Effector CD8-positive, alpha-beta T cell (primary cell): ENCODE data around the gene SLC35F6.

Source experiments
- DNase-seq: peaks from one replicate; lab custom pipeline; 2025; lab: John Stamatoyannopoulos, UW
- total RNA-seq, 4 experiments: gene quantifications; one replicate each; lab custom pipeline; 2026; lab: John Stamatoyannopoulos, UW

Gene SLC35F6, protein sequence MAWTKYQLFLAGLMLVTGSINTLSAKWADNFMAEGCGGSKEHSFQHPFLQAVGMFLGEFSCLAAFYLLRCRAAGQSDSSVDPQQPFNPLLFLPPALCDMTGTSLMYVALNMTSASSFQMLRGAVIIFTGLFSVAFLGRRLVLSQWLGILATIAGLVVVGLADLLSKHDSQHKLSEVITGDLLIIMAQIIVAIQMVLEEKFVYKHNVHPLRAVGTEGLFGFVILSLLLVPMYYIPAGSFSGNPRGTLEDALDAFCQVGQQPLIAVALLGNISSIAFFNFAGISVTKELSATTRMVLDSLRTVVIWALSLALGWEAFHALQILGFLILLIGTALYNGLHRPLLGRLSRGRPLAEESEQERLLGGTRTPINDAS
- 22.8 to 42.2 (median 32.2) reads per million in 4 experiments for total RNA-seq

DNA sequence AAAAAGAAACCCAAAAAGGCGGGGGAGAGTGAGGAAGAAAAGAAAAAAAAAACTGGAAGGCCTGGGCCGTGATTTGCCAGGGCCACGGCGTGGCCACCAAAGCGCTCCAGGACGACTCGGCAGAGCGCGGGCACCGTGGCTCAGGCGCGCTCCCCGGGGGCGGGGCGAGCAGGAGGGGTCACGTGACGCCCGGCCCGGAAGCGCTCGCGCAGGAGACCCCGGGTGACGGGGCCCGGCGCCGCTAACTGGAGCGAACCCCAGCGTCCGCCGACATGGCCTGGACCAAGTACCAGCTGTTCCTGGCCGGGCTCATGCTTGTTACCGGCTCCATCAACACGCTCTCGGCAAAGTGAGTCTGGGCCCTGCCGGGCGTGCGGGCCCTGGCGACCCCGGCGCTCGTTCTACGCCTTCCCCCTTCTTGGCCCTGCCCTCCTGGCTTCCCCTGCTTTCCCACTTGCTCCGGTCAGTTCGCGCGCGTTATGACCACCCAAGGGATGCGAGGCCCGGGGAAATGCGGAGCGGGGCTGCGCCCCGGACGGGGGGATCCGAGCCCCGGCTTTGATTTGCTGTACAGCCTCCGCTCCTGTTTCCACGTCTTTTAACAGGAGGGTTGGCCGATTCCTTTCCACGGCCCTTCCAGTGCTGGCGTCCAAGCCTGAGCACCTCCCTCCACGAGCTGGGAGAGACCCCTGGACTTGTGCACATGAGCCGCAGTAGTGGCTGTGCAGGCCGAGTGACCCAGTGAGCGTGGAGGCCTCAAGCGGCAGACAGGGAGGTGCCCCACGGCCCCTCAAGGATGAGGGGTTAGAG, at the start of gene SLC35F6:
SLC35F6 (plus strand) TSS at position 207 of the 810 bp plus-strand sequence; CDS start at position 273, 66 bp downstream.
- peak; percentile 75 for DNase-seq

DNA sequence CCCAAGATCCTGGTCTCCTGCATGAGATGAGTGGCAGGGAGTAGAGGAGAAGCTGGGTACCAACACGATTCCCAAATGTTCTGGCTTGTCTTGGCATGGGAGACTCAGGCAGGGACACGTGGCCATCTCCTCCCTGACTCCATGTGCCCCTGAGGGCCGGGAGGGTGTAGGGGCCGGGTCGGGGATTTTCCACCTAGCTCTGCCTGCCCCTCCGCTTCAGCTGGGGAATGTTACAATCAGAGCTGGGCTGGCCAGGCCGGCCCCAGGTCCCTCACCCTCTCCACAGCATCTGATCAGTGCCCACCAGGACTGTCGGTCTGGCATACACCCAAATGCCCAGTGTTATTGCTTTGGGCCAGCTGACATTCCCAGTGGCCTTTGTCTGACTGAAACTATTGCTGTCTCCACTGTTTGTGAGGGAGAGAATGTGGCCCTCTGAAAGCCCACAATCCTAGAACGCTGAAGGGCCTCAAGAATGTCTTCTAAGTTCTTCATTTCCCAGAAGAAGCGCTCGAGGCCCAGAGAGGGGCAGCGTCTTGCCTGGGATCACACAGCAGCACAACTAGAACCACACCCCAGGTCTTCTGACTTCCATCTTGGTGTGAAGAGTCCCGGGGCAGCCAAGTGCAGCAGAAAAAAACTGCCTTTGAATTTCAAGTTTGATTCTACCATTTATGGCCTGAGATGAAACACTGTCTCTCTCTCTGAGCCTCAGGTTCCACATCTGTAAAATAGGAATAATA, 48.4 kb upstream of the SLC35F6 start:
- no peak for DNase-seq

DNA sequence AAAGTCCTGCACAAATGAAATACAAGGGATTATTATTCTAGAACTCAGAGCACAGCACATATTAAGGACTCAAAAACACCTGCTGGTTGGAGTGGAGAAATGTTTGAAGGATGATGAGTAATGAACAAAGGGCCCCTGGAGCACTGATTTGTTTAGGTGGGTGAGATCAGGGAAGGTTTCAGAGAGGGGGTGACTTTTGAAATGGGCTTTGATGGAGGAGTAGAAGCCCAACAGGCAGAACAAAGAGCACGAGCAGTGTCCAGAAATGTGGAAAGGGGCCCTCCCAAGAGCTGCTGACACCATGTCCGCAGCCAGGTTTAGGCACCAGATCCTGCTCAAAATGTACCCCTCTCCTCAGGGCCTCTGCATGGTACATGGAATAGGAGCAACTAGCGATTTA, 47.7 kb upstream of the SLC35F6 start:
- no peak for DNase-seq

DNA sequence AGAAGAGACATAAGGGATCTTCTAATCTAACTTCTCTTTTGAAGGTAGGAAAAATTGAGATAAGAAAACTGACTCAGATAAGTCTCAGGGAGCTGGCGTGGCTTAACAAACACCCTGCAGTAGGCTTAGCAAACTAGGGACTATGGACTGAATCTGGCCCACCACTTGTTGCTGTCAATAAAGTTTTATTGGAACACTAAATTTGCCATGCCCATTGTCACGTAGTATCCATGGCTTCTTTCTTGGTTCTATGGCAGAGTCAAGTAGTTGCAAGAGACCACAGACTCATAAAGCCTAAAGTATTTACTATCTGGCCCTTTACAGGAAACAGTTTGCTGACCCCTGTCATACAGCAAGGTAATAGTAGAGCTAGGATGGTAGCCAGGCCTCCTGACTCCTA, 47.3 kb upstream of the SLC35F6 start:
- DNase-seq = no peak

DNA sequence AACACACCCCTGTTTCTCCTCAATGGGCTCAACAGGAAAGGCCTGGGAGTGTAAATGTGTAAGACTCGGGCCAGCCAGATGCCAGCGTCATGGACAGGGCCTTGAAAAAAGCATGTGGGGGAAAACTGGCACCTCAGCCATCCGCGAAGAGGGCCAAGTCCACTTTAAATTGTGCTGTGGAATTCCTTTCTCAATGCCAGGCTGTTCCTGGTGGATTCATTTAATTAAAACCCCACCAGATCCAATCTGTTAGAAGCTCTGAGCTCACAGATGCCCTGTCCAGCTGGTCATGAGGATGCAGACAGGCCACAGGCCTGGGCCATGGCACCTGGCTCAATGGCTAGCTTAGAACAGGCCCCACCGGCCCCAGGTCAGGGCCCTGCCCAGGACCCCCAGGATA, 46.7 kb upstream of the SLC35F6 start:
- no peak for DNase-seq

DNA sequence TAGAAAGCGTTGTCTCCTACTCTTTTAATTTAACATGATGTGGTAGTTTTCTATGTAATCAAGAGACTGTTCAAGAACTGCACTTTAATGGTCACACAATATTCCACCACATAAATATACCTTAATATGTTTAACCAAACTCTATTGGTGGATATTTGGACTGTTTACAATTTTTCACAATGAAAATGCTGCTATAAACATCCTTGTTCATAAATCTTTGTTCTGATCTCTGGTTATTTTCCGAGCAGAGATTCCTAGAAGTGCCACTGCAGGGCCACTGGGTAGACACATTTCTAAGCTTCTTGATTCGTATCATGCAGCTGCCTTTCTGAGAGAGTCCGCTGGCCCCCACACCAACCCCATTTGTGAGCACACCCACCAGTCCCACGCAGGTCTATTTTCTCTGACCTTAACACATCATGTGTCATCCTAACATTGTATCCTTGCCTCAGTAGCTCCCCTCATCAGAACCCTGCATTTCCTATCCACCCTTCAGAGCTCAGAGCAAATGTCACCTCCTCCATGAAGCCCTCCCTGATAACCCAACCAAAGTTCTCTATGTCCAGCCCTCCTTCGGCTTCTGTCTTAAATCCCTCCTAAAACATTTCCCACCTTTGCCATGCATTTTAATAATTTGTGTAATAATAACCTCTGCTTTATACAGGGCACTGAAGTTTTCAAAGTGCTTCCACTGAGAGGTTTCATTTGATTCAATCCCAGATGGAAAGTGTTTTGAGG, 45.0 kb upstream of the SLC35F6 start:
- DNase-seq = no peak

DNA sequence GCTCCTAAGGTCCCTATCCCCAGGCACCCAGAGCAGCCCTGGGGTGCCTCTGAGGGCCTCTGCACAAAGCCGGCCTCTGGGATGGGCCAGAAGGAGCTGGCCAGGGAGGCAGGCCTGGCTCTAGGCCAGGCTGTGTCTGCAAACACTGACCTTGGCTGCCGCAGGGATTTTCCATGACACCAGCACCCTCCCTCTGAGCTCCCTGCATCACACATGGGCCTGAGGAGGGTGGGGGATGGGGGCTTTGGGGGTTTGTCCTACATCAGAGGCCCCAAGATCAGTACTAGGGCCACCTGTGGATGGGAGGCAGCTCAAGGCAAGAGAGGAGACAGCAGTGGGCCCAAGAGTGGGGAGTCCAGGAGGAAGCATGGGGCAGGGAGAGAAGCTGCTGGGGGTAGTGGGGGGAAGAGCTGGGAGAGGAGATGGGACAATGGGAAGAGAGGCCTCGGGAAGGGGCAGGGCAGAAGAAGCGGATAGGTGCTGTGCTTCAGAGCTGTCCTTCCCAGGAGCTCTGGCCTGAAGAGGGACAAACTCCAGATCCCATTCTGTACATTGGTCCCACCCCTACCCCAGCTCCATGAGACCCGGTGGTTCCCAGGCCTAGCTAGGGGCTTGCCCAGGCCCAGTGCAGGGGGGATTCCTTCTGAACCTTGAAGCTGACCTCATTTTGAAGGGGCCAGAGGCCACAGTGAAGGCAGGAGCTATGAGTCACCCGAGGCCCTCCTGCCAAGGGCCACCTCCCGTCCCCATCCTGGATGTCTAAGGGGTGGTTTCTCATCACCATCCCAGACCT, 43.6 kb upstream of the SLC35F6 start:
- DNase-seq = no peak

DNA sequence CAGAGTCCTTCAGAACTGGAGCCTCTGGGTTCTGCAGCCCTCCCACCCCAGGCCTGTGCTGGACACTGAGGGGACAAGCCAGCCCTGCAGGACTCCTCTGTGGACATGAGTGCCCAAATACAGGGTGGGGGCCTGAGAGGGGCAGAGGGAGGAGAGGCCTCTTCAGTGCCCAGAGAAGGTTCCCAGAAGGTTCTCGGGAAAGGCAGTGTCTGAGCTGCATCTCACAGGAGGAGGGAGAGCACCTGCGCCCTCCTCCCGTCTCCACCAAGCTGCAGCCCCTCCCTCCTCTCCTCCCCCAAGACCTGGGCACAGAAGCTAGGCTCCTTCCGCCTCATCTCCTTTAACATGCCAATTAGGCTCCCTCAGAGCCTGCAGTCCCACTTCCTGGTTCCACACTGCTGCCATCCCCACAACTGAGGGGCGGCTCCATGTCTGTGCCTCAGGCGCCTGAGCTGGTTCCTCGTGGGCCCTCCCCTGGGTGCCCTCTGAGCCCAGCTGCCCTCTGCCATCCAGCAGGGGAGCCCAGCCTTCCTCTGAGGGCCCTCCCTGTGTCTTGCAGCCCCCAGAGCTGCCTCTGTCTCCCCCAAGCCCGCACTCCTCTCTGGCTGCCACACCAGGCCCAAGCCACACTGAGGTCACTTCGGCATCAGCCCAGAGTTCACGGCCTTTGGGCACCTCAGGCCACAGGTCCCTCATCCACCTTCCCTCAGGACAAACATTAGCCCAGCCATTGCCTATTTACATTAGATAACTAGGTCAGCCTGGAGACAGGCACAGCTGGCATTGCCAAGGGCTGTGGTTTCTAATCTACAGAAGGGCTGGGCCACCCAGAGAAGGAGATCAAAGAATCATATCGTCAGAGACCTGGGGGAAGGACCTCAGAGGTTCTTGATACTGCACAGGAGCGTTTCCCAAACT, 42.7 kb upstream of the SLC35F6 start:
- no peak for DNase-seq

DNA sequence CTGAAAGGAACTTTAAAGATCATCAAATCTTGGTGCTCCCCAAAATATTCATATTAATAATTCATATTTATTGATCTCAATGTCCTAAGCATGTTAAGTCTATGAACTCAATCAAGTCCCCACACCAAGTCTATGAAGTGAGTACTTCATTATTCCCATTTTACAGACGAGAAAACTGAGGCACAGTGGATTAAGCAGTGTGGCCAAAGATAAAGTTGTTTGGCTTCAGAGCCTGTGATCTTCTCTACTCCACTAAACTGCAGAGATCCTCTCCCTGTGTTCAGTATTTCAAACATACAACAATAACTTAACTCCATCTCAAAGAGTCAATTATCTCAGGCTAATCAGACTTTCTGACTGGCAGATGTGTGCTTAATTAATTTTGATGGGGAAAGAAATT, 41.8 kb upstream of the SLC35F6 start:
- DNase-seq = no peak

DNA sequence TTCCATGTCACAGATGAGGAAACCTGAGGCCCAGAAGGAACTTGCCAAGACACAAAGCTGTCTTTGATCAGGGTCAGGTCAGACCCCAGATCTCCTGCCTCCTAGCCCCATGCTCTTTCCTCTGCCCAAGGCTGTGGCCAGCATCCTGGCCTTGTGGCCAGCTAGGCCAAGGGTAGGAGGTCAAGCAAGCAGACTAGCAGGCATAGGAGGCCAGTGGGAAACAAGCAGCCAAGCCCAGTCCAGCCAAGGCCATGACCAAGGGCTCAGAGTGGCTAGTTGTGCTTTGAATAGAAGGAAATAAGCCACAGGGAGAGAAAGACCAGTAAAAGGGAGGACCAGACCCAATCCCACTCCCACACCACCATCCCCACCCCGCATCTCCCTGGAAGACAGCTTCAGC, 41.2 kb upstream of the SLC35F6 start:
- DNase-seq = no peak

DNA sequence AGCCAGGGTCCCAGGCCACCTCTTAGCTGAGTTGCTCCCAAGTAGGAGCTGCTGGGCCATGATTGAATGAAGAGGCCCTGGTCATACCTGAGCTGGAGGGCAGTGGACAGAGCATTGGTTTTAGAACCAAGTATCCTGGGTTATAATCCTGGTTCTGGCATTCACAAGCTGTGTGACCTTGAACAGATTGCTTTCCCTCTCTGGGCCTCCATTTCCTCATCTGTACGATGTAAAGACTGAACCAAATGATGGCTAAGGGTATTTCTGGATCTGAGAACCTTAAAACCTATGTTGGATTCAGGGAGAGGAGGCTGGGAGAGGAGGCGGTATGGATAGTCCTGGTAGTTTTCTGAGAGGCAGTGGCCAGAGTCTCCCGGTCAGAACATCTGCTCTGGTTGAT, 40.6 kb upstream of the SLC35F6 start:
- DNase-seq = no peak

DNA sequence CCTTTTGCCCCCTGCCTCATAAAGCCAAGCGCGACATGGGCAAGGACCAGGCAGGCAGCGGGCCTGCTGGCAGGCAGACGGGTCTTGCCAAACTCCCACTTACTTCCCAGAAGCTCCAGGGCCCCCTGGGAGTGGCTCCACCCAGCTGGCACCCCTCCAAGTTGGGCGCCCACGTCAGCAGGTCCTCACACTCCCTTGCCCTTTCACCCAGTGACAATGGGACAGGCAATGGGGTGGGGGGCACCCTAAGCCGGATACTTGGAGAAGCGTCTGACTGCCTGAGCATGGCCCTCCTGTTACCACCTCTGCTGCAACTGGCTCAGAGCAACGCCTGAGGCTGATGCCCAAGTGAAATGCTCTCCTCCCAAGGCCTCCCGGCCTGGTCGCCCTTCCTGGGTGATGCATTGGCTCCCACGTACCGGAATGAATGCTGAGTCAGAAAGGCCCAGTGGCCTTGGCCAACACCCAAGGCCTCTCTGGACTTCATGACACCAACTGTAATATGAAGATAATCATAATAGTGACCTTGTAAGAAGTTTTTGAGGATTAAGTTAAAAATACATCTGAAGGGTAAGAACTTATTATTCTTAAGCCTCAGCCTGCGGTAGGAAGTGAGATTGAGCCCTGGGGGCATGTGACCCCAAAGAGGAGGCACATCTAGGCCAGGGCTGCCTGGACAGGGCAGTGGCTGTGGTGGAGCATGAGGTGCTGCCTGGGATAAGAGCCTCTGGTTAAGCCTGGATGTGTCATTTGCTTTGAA, 39.9 kb upstream of the SLC35F6 start:
- no peak for DNase-seq

DNA sequence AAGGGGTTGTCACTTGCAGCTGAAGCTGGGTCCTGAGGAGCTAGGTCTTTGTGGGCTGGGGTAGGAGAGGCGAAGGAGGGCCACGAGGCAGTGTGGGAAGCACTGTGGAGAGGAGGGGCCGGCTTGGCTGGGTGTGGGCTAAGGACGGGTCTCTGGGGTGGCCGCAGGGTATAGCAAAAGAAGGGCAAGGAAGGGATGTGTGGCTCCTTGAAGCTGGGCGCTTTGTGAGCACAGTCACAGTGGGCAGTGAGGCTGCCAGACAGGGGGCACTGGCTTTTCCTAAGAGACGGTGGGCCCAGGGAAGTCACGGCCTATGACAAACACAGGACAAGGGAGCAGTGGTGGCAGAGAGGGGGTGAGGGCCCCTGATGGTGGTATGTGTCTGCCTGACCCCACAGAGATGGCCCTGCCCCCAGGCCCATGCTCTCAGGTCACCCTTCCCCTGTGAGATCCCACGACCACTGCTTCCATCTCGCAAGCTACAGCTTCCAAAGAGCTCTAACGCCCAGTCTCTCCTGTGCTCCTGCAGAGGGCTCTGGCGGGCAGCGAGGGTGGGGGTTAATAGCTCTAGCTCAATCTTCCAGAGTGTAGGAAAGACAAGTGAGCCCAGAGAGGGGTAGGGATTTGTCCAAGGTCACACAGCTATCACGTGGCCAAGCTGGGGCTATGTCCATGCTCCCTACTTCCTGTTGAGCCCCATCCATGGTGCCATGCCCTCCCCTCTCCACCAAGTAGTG, 39.1 kb upstream of the SLC35F6 start:
- no peak for DNase-seq

DNA sequence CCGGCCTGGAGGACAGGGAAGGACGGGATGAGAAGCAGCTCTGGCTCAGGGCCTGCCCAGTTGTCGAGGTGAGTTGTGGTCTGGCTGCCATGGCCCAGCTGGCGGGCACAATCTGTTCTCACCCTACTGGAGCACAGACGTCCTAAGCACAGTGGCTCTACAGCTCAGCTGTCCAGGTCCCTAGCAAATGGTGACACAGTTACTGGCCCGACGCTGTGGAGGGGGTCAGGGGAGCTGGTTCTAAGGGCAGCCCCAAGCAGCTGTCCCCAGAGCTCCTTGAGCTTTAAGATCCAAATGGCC, 38.6 kb upstream of the SLC35F6 start:
- DNase-seq = no peak

DNA sequence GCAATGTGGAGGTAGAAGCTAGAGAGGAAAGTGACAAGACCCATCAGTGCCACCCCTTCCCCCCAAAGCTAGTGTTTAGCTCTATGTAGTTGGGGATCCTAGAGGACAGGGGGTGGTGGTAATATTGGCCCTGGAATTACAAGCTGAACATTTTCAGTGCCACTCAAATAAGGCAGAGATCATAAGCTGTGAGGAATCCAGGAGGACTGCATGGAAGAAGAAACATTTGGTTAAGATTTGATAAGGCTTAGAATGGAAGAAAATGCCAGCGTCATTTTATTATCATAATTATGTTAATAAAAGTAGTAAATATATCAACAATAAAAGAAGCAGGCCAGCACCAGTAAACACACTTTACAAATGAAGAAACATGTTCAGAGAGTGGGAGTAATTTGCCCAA, 37.9 kb upstream of the SLC35F6 start:
- no peak for DNase-seq

DNA sequence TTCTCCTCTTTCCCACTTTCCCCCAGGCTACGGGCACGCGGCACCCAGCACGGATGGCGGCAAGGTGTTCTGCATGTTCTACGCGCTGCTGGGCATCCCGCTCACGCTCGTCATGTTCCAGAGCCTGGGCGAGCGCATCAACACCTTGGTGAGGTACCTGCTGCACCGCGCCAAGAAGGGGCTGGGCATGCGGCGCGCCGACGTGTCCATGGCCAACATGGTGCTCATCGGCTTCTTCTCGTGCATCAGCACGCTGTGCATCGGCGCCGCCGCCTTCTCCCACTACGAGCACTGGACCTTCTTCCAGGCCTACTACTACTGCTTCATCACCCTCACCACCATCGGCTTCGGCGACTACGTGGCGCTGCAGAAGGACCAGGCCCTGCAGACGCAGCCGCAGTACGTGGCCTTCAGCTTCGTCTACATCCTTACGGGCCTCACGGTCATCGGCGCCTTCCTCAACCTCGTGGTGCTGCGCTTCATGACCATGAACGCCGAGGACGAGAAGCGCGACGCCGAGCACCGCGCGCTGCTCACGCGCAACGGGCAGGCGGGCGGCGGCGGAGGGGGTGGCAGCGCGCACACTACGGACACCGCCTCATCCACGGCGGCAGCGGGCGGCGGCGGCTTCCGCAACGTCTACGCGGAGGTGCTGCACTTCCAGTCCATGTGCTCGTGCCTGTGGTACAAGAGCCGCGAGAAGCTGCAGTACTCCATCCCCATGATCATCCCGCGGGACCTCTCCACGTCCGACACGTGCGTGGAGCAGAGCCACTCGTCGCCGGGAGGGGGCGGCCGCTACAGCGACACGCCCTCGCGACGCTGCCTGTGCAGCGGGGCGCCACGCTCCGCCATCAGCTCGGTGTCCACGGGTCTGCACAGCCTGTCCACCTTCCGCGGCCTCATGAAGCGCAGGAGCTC, 36.2 kb upstream of the SLC35F6 start:
- DNase-seq = no peak

DNA sequence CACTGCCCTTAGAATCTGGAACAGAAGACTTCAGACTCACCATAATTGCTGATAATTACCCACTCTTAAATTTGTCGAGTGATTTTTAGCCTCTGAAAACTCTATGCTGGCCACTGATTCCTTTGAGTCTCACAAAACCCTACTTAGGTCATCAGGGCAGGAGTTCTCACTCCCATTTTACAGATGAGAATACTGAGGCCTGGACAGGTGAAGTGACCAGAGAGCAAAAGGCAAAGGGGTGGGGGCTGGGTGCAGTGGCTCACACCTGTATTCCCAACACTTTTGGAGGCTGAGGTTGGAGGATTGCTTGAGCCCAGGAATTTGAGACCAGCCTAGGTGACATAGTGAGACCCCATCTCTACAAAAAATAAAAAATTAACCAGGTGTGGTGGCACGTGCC, 34.8 kb upstream of the SLC35F6 start:
- DNase-seq = no peak
